ENCODE results near the gene OR2AJ1.

Gene OR2AJ1

DNA sequence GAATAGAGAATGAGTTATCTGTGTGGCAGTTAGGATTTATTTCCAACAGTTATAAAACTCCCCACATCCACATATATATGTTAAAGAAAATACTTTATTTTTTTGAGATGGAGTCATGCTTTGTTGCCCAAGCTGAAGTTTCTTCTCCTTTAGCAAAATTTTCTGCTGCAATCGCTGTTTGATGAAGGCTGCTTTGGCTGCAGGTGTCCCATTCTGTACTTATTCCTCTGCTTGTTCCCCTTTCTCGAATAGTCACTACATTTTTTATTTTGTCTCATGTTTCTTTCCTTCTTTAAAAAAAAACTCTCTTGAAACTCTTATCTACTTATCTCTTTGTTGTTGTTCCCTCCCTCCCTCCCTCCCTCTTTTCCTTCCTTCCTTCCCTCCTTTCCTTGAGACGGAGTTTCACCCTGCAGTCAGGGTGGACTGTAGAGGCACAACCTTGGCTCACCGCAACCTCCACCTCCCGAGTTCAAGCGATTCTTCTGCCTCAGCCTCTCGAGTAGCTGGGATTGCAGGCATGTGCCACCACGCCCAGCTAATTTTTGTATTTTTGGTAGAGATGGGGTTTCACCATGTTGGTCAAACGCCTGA lies 18.7 kb upstream of the OR2AJ1 start:
- TF ChIP-seq, protein P1, sequence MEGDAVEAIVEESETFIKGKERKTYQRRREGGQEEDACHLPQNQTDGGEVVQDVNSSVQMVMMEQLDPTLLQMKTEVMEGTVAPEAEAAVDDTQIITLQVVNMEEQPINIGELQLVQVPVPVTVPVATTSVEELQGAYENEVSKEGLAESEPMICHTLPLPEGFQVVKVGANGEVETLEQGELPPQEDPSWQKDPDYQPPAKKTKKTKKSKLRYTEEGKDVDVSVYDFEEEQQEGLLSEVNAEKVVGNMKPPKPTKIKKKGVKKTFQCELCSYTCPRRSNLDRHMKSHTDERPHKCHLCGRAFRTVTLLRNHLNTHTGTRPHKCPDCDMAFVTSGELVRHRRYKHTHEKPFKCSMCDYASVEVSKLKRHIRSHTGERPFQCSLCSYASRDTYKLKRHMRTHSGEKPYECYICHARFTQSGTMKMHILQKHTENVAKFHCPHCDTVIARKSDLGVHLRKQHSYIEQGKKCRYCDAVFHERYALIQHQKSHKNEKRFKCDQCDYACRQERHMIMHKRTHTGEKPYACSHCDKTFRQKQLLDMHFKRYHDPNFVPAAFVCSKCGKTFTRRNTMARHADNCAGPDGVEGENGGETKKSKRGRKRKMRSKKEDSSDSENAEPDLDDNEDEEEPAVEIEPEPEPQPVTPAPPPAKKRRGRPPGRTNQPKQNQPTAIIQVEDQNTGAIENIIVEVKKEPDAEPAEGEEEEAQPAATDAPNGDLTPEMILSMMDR (IDR thresholded peaks at IDR 0.05; ENCODE audit: low read depth, low read length) = no peak
- H3K4me3 ChIP-seq (ENCODE audit: low read depth, low read length) = no peak overlapping the region

DNA sequence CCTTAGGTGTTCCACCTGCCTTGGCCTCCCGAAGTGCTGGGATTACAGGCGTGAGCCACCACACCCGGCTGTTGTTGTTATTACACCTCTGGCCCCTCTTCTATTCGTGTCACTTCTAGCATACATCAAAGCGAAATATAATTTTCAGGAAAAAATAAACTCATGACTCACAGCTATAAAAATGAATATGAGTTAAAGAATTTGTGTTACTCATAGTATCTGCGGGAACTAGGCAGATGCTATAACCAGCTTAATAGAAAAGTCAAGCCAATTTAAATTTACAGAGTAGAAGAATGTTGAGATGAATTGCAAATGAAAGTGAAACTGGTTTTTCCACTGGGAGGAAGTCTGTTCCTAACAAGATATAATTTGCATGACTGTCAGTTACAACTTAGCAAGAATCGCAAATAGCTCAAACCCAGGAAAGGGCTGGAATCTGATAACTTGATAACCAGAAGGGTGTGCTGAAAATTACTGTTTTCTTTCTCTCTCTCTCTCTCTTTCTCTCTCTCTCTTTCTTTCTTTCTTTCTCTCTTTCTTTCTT lies 18.1 kb upstream of the OR2AJ1 start:
- H3K4me3 ChIP-seq (ENCODE audit: low read depth, low read length) = 0 out of 2 replicates have a peak overlapping the region, but pooled peaks have one; percentile 5
- TF ChIP-seq, protein P1 (IDR thresholded peaks at IDR 0.05; ENCODE audit: low read depth, low read length) = no peak

DNA sequence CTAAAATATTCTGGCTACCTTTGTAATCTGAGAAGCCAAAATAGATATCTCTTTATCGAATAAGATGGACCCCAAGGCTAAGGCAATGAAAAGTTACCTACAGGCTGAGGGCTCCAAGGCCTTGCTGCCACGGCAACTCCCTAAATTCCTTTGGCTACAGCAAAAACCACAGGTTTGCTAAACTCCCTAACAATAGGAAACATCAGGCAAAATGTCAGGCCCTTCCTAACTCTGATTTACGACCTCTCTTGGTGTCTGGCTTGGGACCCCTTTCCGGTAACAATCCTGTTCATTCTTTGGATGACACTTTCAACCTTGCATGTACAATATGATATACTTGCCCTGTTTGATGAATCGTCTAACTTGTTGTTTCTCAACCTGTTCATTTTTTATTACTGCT lies 15.9 kb upstream of the OR2AJ1 start:
- TF ChIP-seq, protein P1 (IDR thresholded peaks at IDR 0.05; ENCODE audit: low read depth, low read length) = no peak
- no peak overlapping the region for H3K4me3 ChIP-seq (ENCODE audit: low read depth, low read length)

DNA sequence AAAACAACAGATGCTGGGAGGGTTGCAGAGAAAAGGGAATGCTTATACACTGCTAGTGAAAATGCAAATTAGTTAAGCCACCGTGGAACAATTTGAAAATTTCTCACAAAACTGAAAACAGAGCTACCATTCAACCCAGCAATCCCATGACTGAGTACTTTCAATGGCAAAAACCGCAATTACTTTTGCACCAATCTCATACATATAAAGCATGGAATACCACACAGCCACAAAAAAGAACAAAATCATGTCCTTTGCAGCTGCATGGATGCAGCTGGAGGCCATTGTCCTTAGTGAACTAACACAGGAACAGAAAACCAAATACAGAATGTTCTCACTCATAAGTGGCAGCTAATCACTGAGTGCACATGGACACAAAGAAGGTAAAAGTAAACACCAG lies 10.9 kb upstream of the OR2AJ1 start:
- no peak overlapping the region for H3K4me3 ChIP-seq (ENCODE audit: low read depth, low read length)
- TF ChIP-seq, protein P1 (IDR thresholded peaks at IDR 0.05; ENCODE audit: low read depth, low read length) = no peak

DNA sequence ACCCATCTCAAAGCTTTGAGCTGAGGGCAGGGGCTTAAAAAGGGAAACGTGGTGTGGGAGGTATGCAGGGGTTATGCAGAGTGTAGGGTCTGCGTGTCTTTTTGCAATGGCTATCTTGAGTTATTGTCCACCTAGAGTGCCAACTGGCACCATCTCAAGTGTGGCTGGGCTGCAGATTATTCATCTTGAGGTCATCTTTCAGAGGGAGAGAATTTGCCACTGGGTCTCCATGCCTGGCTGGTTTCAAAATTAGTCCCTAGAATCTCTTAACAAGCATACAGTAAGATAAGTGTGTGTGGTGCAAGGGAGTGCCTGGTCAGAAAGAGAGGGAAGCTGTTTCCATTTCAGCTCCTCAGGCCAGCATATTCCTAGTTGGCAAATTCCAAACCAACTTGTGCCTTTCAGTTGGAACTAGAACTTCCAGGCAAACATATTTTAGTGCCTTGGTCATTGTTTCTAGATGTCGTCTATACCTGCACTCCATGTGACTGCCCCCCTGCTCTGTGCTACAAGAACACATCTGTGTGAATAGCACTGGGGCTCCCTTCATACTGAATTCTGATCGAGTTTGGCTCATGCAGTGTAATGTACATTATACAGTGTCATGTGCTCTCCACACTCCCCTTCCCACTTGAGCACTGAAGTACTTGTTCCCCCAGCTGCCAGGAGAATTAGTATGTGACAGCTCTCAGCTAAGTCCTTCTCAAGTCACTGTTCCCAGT lies 9.6 kb upstream of the OR2AJ1 start:
- no peak overlapping the region for H3K4me3 ChIP-seq (ENCODE audit: low read depth, low read length)
- TF ChIP-seq, protein P1 (IDR thresholded peaks at IDR 0.05; ENCODE audit: low read depth, low read length) = no peak

DNA sequence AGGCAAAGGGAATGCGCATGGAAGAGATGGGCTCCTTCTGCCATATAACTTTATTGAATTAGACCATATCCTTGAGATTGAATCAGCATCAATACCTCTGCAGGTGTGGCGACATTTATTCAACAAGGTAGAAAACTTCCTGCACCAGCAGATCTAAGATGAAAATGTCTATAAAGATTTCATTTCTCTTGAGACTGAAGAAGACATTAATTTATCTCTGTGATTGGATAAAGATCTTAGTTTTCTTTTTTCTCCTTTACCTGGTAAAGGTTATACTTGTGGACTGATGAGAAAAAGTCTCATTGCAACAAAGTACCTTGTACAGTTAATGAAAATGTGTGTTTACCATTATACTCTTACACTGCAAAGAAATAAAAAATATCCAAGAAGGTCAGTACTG lies 4.7 kb upstream of the OR2AJ1 start, which contains the start of gene OR2T8:
Gene OR2T8, plus strand, starts transcription at position 301 of the 400 bp plus-strand sequence. CDS start 766 bp downstream, outside the sequence.
- TF ChIP-seq, protein P1 (IDR thresholded peaks at IDR 0.05; ENCODE audit: low read depth, low read length) = no peak
- H3K4me3 ChIP-seq (ENCODE audit: low read depth, low read length) = no peak within 1 kb of the TSS

DNA sequence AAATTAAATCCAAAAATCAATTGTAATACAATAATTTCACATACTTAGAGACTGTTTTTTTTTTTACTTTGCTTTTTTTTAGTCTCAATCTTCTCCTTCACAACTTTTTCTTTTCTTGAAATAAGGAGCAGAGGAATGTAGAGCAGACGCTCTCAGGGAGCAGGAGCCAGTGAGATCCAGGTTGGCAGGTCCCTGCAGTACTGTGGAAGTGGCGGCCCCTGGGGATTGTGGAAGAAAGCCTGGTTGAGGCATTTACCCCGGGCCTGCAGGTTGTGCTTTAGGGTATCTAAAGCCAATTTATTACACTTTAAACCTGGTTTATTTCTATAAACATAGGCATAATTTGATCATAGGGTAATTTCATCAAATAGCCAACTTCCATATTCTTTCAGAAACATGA lies 748 bp upstream of the OR2AJ1 start:
- TF ChIP-seq, protein P1 (IDR thresholded peaks at IDR 0.05; ENCODE audit: low read depth, low read length) = no peak
- no peak overlapping the region for H3K4me3 ChIP-seq (ENCODE audit: low read depth, low read length)

Measured in WI38 (cell line).